Natural killer cell treated with Interleukin-12 subunit alpha and Interleukin-12 subunit beta and Interleukin-15 and Interleukin-18, amount 100 ng/mL, for 72 hours (primary cell): ENCODE measurements around the gene MCC. TPM values are rescaled to one million over a fixed set of nuclear protein-coding genes. Genes with fewer than 3 reads are reported as not detected.
"Not testable (repeated sequence)": the region's sequence is repeated elsewhere in the genome, so short reads cannot be mapped to it uniquely, and the experiment has no call there.

Source experiments
- ATAC-seq, 2 donors: fragments of 150-1000 bp; cut with Tn5 transposase in 1 of 2; sonication (Bioruptor Pico), chemical (Tn5 transposase) in 1 of 2; 2 replicates each; pipeline ENCODE4 v1.10.0; 2021
- DNase-seq: peaks from one replicate; pipeline ENCODE4 v3.0.0; 2022; ENCODE audit warnings: low spot score
- H3K27ac Mint-ChIP-seq, 2 donors: 1 replicate in 1 of 2; 2 replicates in 1 of 2; pipeline ENCODE4 v1.8.0; 2022; ENCODE audit warnings: mixed read lengths in 2 of 2, mild to moderate bottlenecking in 1 of 2, moderate library complexity in 1 of 2
- H3K27me3 Mint-ChIP-seq, 2 donors: 1 replicate in 1 of 2; 2 replicates in 1 of 2; pipeline ENCODE4 v1.8.0; 2022; ENCODE audit warnings: mixed read lengths in 2 of 2
- H3K36me3 Mint-ChIP-seq: one replicate; pipeline ENCODE4 v1.8.0; 2022; ENCODE audit warnings: mixed read lengths
- H3K4me1 Mint-ChIP-seq, 2 donors: 1 replicate in 1 of 2; 2 replicates in 1 of 2; pipeline ENCODE4 v1.8.0; 2022; ENCODE audit warnings: low read depth in 2 of 2, mixed read lengths in 2 of 2, mild to moderate bottlenecking in 1 of 2
- H3K4me3 Mint-ChIP-seq: one replicate; pipeline ENCODE4 v1.8.0; 2022; ENCODE audit warnings: mixed read lengths
- H3K9me3 Mint-ChIP-seq: 2 replicates; pipeline ENCODE4 v1.8.0; 2022; ENCODE audit warnings: mixed read lengths
- total RNA-seq, 2 donors: library from RNA; stranded (reverse); gene quantifications; one replicate each; pipeline ENCODE4 v1.2.3, GENCODE V29; 2022

Gene MCC
- total RNA-seq, 2 donors from 2014 or later, result 0.45 to 3.8 TPM

DNA sequence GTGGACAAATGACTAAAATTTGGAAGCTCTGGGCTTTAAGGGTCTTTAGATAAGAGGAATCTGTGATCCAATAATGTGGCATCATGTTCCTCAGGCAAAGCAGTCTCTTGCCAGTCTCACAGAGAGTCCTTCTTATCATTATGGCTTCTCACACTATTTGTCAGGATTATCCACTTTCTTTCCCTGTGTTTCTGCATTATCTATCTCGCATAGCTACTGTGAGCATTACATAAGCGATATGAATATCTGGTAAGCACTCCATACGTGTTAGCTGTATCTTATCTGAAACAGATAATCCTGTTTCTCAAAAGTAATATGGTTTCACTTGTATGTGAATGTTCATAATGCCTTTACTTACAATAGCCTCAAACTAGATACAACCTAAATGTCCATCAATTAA is 9.6 kb downstream of the MCC start:
- Mint-ChIP-seq H3K36me3 (no peaks in the 10 kb centered on the region), H3K27ac (no peak overlapping the region), H3K9me3 (no peaks in the 10 kb centered on the region), H3K4me3 (no peak overlapping the region), H3K4me1 (no peaks in the 10 kb centered on the region), H3K27me3 (peaks cover 31 to 60% of the 10 kb centered on the region in 2 donors)
- ATAC-seq (no peak), DNase-seq (no peak)

- Mint-ChIP-seq H3K27ac (no peak overlapping the region), H3K9me3 (no peaks in the 10 kb centered on the region), H3K4me3 (no peak overlapping the region), H3K4me1 (no peaks in the 10 kb centered on the region), H3K27me3 (peaks cover 30 to 56% of the 10 kb centered on the region in 2 donors), H3K36me3 (no peaks in the 10 kb centered on the region)
- DNase-seq, result no peak
- no peak for ATAC-seq
These were observed 14.0 kb downstream of the MCC start for GRCh38 chr5:113474100-113474728.

GRCh38 chr5:113463032-113463431 is 25.2 kb downstream of the MCC start:
- ATAC-seq, result no peak
- Mint-ChIP-seq H3K4me3 (no peak overlapping the region), H3K9me3 (no peaks in the 10 kb centered on the region), H3K27me3 (peaks cover 13 to 21% of the 10 kb centered on the region in 2 donors), H3K4me1 (no peaks in the 10 kb centered on the region), H3K36me3 (no peaks in the 10 kb centered on the region), H3K27ac (no peak overlapping the region)
- no peak for DNase-seq

GRCh38 chr5:113457106-113457505 is 31.1 kb downstream of the MCC start:
- not testable (repeated sequence) for H3K27ac Mint-ChIP-seq, DNase-seq, H3K9me3 Mint-ChIP-seq, H3K4me3 Mint-ChIP-seq, H3K36me3 Mint-ChIP-seq, ATAC-seq, H3K4me1 Mint-ChIP-seq
- peaks cover 0 to 11% of the 10 kb centered on the region in 2 donors for H3K27me3 Mint-ChIP-seq

DNA sequence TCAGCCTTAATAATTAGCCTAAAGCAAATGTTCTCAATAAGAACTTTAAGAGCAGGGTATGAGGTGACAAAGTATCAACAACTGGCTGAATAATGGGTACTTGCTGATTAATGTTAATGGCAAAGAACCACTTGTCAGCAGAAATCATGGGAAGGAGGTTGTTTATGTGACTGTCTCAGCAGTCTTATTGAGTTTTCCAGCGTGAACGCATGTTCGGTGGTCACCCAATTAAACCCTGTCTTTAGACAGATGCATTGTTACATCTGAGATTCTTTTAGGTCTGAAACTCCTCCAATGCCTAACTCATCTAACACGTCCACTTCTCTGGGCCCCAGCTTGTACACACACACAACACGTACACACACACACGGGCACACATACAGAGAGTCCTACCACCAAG is 35.3 kb downstream of the MCC start:
- no peak for ATAC-seq
- H3K4me1 Mint-ChIP-seq, result no peaks in the 10 kb centered on the region
- peaks cover 11 to 18% of the 10 kb centered on the region in 2 donors for H3K27me3 Mint-ChIP-seq
- no peak overlapping the region for H3K27ac Mint-ChIP-seq
- H3K9me3 Mint-ChIP-seq, result no peaks in the 10 kb centered on the region
- H3K4me3 Mint-ChIP-seq, result no peak overlapping the region
- no peak for DNase-seq
- no peaks in the 10 kb centered on the region for H3K36me3 Mint-ChIP-seq

GRCh38 chr5:113451797-113452196 is 36.5 kb downstream of the MCC start:
- Mint-ChIP-seq H3K27me3 (peaks cover 13 to 23% of the 10 kb centered on the region in 2 donors), H3K4me3 (no peak overlapping the region), H3K4me1 (no peaks in the 10 kb centered on the region), H3K27ac (no peak overlapping the region), H3K9me3 (no peaks in the 10 kb centered on the region), H3K36me3 (no peaks in the 10 kb centered on the region)
- DNase-seq, result no peak
- ATAC-seq, result no peak

- H3K36me3 Mint-ChIP-seq, result no peaks in the 10 kb centered on the region
- H3K4me3 Mint-ChIP-seq, result no peak overlapping the region
- H3K27ac Mint-ChIP-seq, result no peak overlapping the region
- H3K9me3 Mint-ChIP-seq, result no peaks in the 10 kb centered on the region
- no peak for ATAC-seq
- peaks cover 13 to 31% of the 10 kb centered on the region in 2 donors for H3K27me3 Mint-ChIP-seq
- DNase-seq, result no peak
- H3K4me1 Mint-ChIP-seq, result no peaks in the 10 kb centered on the region
These were observed 37.3 kb downstream of the MCC start for GRCh38 chr5:113450929-113451328.

GRCh38 chr5:113450462-113450861 is 37.8 kb downstream of the MCC start:
- Mint-ChIP-seq H3K27me3 (peaks cover 13 to 36% of the 10 kb centered on the region in 2 donors), H3K9me3 (no peaks in the 10 kb centered on the region), H3K36me3 (no peaks in the 10 kb centered on the region), H3K27ac (no peak overlapping the region), H3K4me1 (no peaks in the 10 kb centered on the region), H3K4me3 (no peak overlapping the region)
- DNase-seq (no peak), ATAC-seq (no peak)

DNA sequence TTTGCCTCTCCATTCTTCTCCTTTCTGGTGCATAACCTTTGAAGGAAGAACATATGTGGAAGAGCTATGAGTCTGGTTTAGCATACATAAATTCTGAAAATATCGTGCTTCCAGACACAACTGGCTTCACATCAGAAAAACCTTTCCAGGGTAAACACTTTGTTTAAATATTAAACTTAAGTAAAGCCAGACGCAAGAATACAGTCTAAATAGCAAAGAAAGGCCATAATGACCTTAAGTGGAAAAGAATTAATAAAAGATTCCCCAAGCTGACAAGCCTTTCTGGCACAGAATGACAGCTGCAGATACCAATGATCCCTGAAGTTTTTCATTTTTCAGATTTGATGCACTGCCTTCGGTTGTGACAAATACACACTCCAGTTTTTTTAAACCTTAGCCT is 40.0 kb downstream of the MCC start:
- Mint-ChIP-seq H3K27ac (no peak overlapping the region), H3K9me3 (no peaks in the 10 kb centered on the region), H3K4me3 (no peak overlapping the region), H3K36me3 (peaks cover 4% of the 10 kb centered on the region), H3K27me3 (peaks cover 10 to 46% of the 10 kb centered on the region in 2 donors), H3K4me1 (no peaks in the 10 kb centered on the region)
- no peak for ATAC-seq
- no peak for DNase-seq

GRCh38 chr5:113447498-113448050 is 40.7 kb downstream of the MCC start:
- no peak overlapping the region for H3K27ac Mint-ChIP-seq
- H3K4me3 Mint-ChIP-seq, result no peak overlapping the region
- H3K27me3 Mint-ChIP-seq, result peaks cover 10 to 46% of the 10 kb centered on the region in 2 donors
- no peaks in the 10 kb centered on the region for H3K4me1 Mint-ChIP-seq
- DNase-seq (no peak), ATAC-seq (no peak)
- H3K9me3 Mint-ChIP-seq, result no peaks in the 10 kb centered on the region
- H3K36me3 Mint-ChIP-seq, result peaks cover 4% of the 10 kb centered on the region

GRCh38 chr5:113446358-113446927 is 41.8 kb downstream of the MCC start:
- Mint-ChIP-seq H3K9me3 (no peaks in the 10 kb centered on the region), H3K4me1 (no peaks in the 10 kb centered on the region), H3K27me3 (peaks cover 6 to 46% of the 10 kb centered on the region in 2 donors), H3K36me3 (peaks cover 4% of the 10 kb centered on the region), H3K27ac (no peak overlapping the region), H3K4me3 (no peak overlapping the region)
- DNase-seq (no peak), ATAC-seq (no peak)

- Mint-ChIP-seq H3K27me3 (peaks cover 8 to 11% of the 10 kb centered on the region in 2 donors), H3K4me3 (no peak overlapping the region), H3K27ac (no peak overlapping the region), H3K4me1 (no peaks in the 10 kb centered on the region), H3K36me3 (no peaks in the 10 kb centered on the region), H3K9me3 (no peaks in the 10 kb centered on the region)
- DNase-seq, result no peak
- ATAC-seq, result no peak
These were observed 51.1 kb downstream of the MCC start for GRCh38 chr5:113437111-113437510.

GRCh38 chr5:113435575-113435974 is 52.7 kb downstream of the MCC start:
- DNase-seq, result no peak
- H3K4me1 Mint-ChIP-seq, result no peaks in the 10 kb centered on the region
- no peaks in the 10 kb centered on the region for H3K9me3 Mint-ChIP-seq
- peak; percentile 12 to 17 for ATAC-seq
- no peaks in the 10 kb centered on the region for H3K36me3 Mint-ChIP-seq
- H3K27me3 Mint-ChIP-seq, result peaks cover 7 to 8% of the 10 kb centered on the region in 2 donors
- H3K4me3 Mint-ChIP-seq, result no peak overlapping the region
- H3K27ac Mint-ChIP-seq, result no peak overlapping the region

DNA sequence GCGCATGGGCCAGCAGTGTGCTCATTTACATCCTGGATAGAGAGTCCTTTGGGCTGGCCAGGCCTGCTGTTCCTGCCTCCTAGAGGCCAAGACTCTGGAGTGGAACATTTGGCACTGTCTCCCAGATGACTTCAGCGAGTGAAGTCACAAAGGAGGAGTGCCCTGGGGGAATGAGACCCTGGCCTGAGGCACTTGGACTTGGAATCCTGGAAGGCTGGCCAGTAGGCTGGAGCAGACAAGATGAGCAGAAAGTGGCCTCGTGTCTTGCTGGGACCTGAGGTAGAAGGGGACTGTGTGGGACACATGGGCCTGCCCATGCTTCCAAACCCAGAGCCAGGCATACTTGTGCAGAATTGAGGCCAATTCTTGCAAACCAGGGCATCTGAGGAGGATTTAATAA is 53.4 kb downstream of the MCC start, which contains the start of gene TSSK1B:
TSS of gene TSSK1B (minus strand) at position 101 of the 400 bp plus-strand sequence. CDS start 150 bp downstream, outside the sequence.
- no peaks in the 10 kb centered on the region for H3K9me3 Mint-ChIP-seq
- DNase-seq (no peak), ATAC-seq (no peak)
- H3K36me3 Mint-ChIP-seq, result no peaks in the 10 kb centered on the region
- H3K27me3 Mint-ChIP-seq, result peaks cover under 1 to 6% of the 10 kb centered on the region in 2 donors
- no peak within 1 kb of the TSS for H3K27ac Mint-ChIP-seq
- H3K4me1 Mint-ChIP-seq, result no peaks in the 10 kb centered on the region
- no peak within 1 kb of the TSS for H3K4me3 Mint-ChIP-seq
